IPS DF 6.9 (cell line): ENCODE measurements around the gene TEF.
"Not testable (repeated sequence)": the region's sequence is repeated elsewhere in the genome, so short reads cannot be mapped to it uniquely, and the experiment has no call there.

ENCODE experiments used
- DNase-seq: peaks from one replicate; pipeline ENCODE4 v3.0.0-alpha.2; 2013; ENCODE audit warnings: low read depth, low spot score
- H3K27ac ChIP-seq: one replicate; pipeline ENCODE4 v1.5.1; 2013; ENCODE audit warnings: low read length, control low read depth
- H3K27me3 ChIP-seq: 2 replicates; pipeline ENCODE4 v1.6.1; 2013; ENCODE audit warnings: mild to moderate bottlenecking, low read length; ENCODE audit not compliant: control insufficient read depth, insufficient read depth
- H3K36me3 ChIP-seq: 2 replicates; pipeline ENCODE4 v1.6.1; 2013; ENCODE audit warnings: low read length; ENCODE audit not compliant: control insufficient read depth, insufficient read depth
- H3K4me1 ChIP-seq: 2 replicates; pipeline ENCODE4 v1.6.1; 2013; ENCODE audit warnings: low read length; ENCODE audit not compliant: control insufficient read depth, insufficient read depth
- H3K4me3 ChIP-seq: 2 replicates; pipeline ENCODE4 v1.5.1; 2013; ENCODE audit warnings: mild to moderate bottlenecking, low read length
- H3K9me3 ChIP-seq: 2 replicates; pipeline ENCODE4 v1.6.1; 2013; ENCODE audit warnings: low read length, inconsistent platforms; ENCODE audit not compliant: control insufficient read depth, insufficient read depth
- WGBS: extraction: QIAGEN DNeasy Blood & Tissue Kit; methylation state at CpG from one replicate; pipeline ENCODE4 v1.1.7; 2013; ENCODE audit warnings: mixed read lengths, missing lambda C conversion rate; ENCODE audit not compliant: insufficient read length, insufficient coverage; 5-methylcytosine and 5-hydroxymethylcytosine counted together

Gene TEF

DNA sequence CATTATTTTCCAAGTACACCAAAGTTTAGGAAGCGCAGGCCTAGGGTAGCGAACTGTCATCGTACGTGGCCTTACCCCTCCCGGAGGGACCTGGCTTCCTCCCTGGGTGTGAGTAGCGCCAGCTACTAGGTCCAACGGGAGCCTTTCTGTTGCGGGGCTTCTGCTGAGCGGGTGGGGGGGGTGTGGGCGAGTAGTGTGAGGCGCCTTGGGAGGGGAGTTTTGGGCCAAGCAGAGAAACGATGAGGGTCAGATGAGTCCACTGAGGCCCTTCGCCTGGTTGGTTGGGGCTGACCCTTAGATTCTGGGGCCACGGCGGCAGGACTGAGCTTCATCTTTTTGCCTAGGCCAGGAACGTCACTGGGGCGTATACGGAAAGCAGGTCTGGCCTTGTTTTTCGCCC lies 868 bp downstream of the TEF start:
- no peaks in the 10 kb centered on the region for H3K36me3 ChIP-seq
- no peaks in the 10 kb centered on the region for H3K27me3 ChIP-seq
- no peaks in the 10 kb centered on the region for H3K9me3 ChIP-seq
- peak overlapping the region; percentile 64; the same call in 1 of the 2 replicates for H3K4me3 ChIP-seq
- no peak for DNase-seq
- no peaks in the 10 kb centered on the region for H3K4me1 ChIP-seq
- H3K27ac ChIP-seq: no peak overlapping the region
- no CpG with 5 or more reads among the region's 19 CpGs for WGBS

GRCh38 chr22:41383085-41383484 lies 1.3 kb downstream of the TEF start:
- no peak for DNase-seq
- Histone ChIP-seq H3K4me3 (no peak overlapping the region), H3K9me3 (no peaks in the 10 kb centered on the region)

DNA sequence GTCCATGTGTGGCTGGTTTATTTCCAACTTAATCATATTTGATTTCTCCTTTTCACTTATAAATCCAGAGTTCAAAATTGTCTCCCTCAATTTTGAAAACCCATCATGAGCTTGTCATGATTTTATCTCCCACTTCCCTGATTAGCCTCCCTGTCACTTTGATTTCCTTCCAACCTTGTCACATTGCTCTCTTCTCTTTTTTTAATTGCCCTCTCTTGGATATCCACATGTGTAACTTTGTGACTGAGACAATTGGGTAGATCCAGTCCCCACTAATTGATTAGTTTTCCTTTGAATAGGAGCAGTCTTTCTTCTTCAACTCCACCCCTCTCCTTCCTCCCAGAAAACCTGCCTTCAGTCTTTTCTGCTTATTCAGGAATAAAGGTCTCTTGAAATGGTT lies 2.4 kb downstream of the TEF start:
- Histone ChIP-seq H3K36me3 (no peaks in the 10 kb centered on the region), H3K27me3 (no peaks in the 10 kb centered on the region), H3K9me3 (no peaks in the 10 kb centered on the region), H3K27ac (no peak overlapping the region), H3K4me1 (no peaks in the 10 kb centered on the region), H3K4me3 (no peak overlapping the region)
- DNase-seq: no peak

More at GRCh38 chr22:41383085-41383484, 1.3 kb downstream of the TEF start:
- Histone ChIP-seq H3K4me1 (no peaks in the 10 kb centered on the region), H3K27me3 (no peaks in the 10 kb centered on the region), H3K36me3 (no peaks in the 10 kb centered on the region), H3K27ac (no peak overlapping the region)
- WGBS: no CpG with 5 or more reads among the region's 5 CpGs

GRCh38 chr22:41387341-41387740 lies 5.6 kb downstream of the TEF start:
- H3K27me3 ChIP-seq: no peaks in the 10 kb centered on the region
- no CpG with 5 or more reads among the region's 7 CpGs for whole genome bisulfite sequencing
- no peaks in the 10 kb centered on the region for H3K9me3 ChIP-seq
- H3K27ac ChIP-seq: no peak overlapping the region
- no peak overlapping the region for H3K4me3 ChIP-seq
- DNase-seq: no peak
- no peaks in the 10 kb centered on the region for H3K36me3 ChIP-seq
- H3K4me1 ChIP-seq: no peaks in the 10 kb centered on the region

- H3K36me3 ChIP-seq: 0 out of 2 replicates have a peak, but pooled peaks cover 2% of the 10 kb centered on the region
- no CpG with 5 or more reads among the region's 11 CpGs for WGBS
- no peak overlapping the region for H3K27ac ChIP-seq
- H3K9me3 ChIP-seq: no peaks in the 10 kb centered on the region
- no peak for DNase-seq
- H3K4me3 ChIP-seq: no peak overlapping the region
- no peaks in the 10 kb centered on the region for H3K4me1 ChIP-seq
- no peaks in the 10 kb centered on the region for H3K27me3 ChIP-seq
These were observed 12.2 kb downstream of the TEF start for GRCh38 chr22:41394012-41394356.

- Histone ChIP-seq H3K9me3 (no peaks in the 10 kb centered on the region), H3K36me3 (0 out of 2 replicates have a peak, but pooled peaks cover 2% of the 10 kb centered on the region), H3K4me1 (no peaks in the 10 kb centered on the region), H3K4me3 (no peak overlapping the region), H3K27me3 (no peaks in the 10 kb centered on the region), H3K27ac (no peak overlapping the region)
- no CpG with 5 or more reads among the region's 37 CpGs for WGBS
- no peak for DNase-seq
These were observed 13.9 kb downstream of the TEF start for GRCh38 chr22:41395531-41396240.

GRCh38 chr22:41397143-41397811 lies 15.5 kb downstream of the TEF start:
- no peak overlapping the region for H3K4me3 ChIP-seq
- DNase-seq: no peak
- H3K36me3 ChIP-seq: 0 out of 2 replicates have a peak, but pooled peaks cover 2% of the 10 kb centered on the region
- no peaks in the 10 kb centered on the region for H3K4me1 ChIP-seq
- H3K9me3 ChIP-seq: no peaks in the 10 kb centered on the region
- no peak overlapping the region for H3K27ac ChIP-seq
- H3K27me3 ChIP-seq: no peaks in the 10 kb centered on the region
- WGBS: no CpG with 5 or more reads among the region's 19 CpGs

DNA sequence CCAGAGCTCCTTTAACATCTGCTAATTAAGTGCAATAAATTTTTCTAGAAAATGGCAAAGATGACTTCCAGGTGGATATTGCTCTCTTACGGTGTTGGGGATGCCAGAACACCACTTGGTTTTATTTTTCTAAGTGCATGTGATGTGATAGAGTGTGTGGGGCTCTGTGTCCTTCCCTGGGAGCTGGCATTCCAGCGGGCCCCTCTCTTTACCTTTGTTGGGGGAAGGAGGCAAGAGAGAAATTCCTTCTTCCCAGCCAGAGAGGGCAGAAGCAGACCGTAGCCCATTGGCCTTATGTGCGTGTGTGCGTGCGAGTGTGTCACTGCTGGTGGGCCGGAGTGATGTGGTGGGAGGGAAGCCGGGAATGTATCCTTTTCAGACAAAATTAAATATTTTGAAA lies 17.2 kb downstream of the TEF start:
- H3K36me3 ChIP-seq: 0 out of 2 replicates have a peak, but pooled peaks cover 2% of the 10 kb centered on the region
- no CpG with 5 or more reads among the region's 8 CpGs for WGBS
- H3K4me3 ChIP-seq: no peak overlapping the region
- no peak for DNase-seq
- H3K27ac ChIP-seq: no peak overlapping the region
- no peaks in the 10 kb centered on the region for H3K27me3 ChIP-seq
- H3K4me1 ChIP-seq: no peaks in the 10 kb centered on the region
- no peaks in the 10 kb centered on the region for H3K9me3 ChIP-seq

GRCh38 chr22:41401781-41402648 lies 20.3 kb downstream of the TEF start:
- DNase-seq: no peak
- H3K36me3 ChIP-seq: no peaks in the 10 kb centered on the region
- H3K9me3 ChIP-seq: no peaks in the 10 kb centered on the region
- H3K4me3 ChIP-seq: no peak overlapping the region
- no peaks in the 10 kb centered on the region for H3K27me3 ChIP-seq
- no CpG with 5 or more reads among the region's 16 CpGs for WGBS
- no peak overlapping the region for H3K27ac ChIP-seq
- H3K4me1 ChIP-seq: no peaks in the 10 kb centered on the region

DNA sequence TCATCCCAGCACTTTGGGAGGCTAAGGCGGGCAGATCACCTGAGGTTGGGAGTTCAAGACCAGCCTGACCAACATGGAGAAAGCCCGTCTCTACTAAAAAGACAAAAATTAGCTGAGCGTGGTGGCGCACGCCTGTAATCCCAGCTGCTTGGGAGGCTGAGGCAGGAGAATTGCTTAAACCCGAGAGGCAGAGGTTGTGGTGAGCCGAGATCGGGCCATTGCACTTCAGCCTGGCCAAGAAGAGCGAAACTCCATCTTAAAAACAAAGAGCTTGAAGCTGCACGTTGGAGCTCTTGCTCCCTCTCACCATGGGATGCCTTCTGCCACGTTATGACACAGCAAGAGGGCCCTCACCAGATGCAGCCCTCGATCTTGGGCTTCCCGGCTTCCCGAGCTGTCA lies 21.1 kb downstream of the TEF start:
- no CpG with 5 or more reads among the region's 14 CpGs for whole genome bisulfite sequencing
- not testable (repeated sequence) for H3K27me3 ChIP-seq, H3K36me3 ChIP-seq, H3K27ac ChIP-seq, DNase-seq, H3K4me3 ChIP-seq, H3K4me1 ChIP-seq, H3K9me3 ChIP-seq
